Measurements from ENCODE around the gene CBS.
"Not testable (repeated sequence)": the region's sequence is repeated elsewhere in the genome, so short reads cannot be mapped to it uniquely, and the experiment has no call there.

The CBS gene

DNA sequence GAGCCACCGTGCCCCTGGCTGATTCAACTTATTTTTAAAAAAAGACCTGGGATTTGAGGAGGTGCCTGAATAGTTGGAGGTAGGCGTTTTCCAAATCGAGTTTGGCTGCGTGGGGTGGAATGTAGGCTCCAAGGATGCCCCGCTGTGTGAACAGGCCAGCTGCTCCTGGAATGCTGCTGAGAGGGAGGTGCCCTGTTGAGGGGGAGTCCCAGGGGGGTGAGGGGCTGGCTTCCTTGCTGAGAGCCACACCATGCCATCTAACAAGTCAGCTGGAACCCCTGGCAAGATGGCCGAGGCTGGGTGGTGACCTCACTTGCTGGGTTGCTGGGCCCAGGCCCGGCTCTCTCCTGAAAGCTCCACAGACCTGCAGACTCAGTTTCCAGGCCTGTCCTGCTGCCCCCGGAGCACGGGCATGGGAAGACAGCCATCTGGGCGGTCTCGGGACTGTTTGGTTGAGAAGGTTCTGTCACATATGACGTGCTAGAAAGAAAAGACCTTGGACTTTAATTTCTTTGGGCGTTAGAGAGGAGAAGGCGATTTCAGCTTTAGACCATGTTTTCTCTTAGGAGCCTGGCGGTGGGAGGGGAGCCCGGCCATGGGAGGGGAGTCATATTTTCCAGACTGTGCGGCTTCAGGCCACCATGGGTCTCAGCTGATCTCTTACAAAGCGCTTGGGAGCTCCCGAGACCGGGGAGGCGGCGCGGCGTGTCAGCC, 7.1 kb upstream of the CBS start:
- DNase-seq (ENCODE audit: low read depth in 1 of 2, low spot score in 1 of 2); H3K27ac ChIP-seq (replicated peaks); H3K4me3 ChIP-seq (replicated peaks; ENCODE audit: insufficient read depth, low read length); H3K27me3 ChIP-seq (ENCODE audit: insufficient read depth, poor library complexity, severe bottlenecking): not testable (repeated sequence)

DNA sequence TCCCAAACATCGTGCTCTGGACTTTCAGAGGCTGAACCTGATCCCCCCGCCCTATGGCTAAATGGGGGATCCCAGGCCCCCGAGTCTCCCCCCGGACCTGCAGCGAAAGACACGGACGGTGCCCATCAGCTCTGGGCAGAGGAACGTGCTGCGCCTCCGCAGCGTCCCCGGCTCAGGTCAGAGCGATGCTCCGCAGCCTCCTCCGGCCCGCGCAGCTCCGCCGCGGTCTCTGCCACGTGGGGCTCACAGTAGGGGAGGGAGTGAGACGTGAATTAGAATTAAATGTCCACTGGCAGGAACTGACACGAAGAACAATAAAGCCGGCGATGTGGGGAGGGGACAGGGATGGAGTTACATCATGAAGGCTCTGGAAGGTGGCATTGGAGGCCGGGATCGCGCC, 1.0 kb upstream of the CBS start:
- H3K4me3 ChIP-seq (replicated peaks; ENCODE audit: insufficient read depth, low read length); H3K27me3 ChIP-seq (ENCODE audit: insufficient read depth, poor library complexity, severe bottlenecking); DNase-seq (ENCODE audit: low read depth in 1 of 2, low spot score in 1 of 2): not testable (repeated sequence)

DNA sequence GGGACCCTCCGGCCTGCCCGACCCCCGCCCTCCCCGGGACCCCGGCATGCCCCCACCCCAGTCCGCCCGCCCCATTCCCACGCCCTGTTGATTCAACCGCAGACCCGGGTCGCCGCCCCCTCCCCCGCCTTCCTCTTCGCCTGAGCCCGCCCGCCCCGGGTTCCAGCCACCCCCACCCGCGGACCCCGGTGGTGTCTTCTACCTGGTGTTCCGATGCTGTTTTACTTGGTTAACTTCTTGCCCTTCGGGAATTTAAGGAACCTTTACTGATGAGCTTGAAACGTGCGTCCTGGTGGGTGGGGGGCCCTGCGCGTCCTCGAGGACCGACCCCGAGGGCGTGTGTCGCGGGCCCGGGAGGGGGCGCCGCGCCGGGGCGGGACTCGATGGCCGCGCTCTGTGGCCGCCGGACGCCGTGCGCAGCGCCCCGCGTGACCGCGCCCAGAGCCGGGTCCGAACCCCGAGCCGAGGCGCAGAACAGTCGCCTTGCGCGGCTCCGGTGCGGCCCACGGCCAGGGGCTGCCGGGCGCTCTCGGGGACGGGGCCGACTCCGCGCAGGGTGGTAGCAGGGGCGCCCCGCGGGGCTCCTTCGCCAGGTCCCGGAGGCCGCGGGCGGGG, 495 bp upstream of the CBS start:
- not testable (repeated sequence) for H3K27ac ChIP-seq (replicated peaks); DNase-seq (ENCODE audit: low read depth in 1 of 2, low spot score in 1 of 2); H3K4me3 ChIP-seq (replicated peaks; ENCODE audit: insufficient read depth, low read length); H3K27me3 ChIP-seq (ENCODE audit: insufficient read depth, poor library complexity, severe bottlenecking)

More for the DNA sequence above, 1.0 kb upstream of the CBS start:
- not testable (repeated sequence) for H3K27ac ChIP-seq (replicated peaks)

GRCh38 chr21:43074401-43075169, 1.1 kb downstream of the CBS start:
- H3K27me3 ChIP-seq (ENCODE audit: insufficient read depth, poor library complexity, severe bottlenecking); H3K27ac ChIP-seq (replicated peaks); DNase-seq (ENCODE audit: low read depth in 1 of 2, low spot score in 1 of 2); H3K4me3 ChIP-seq (replicated peaks; ENCODE audit: insufficient read depth, low read length): not testable (repeated sequence)

- not testable (repeated sequence) for H3K4me3 ChIP-seq (replicated peaks; ENCODE audit: insufficient read depth, low read length); H3K27ac ChIP-seq (replicated peaks); DNase-seq (ENCODE audit: low read depth in 1 of 2, low spot score in 1 of 2); H3K27me3 ChIP-seq (ENCODE audit: insufficient read depth, poor library complexity, severe bottlenecking)
Observed at GRCh38 chr21:43072742-43073141, 2.9 kb downstream of the CBS start.

- not testable (repeated sequence) for H3K27ac ChIP-seq (replicated peaks); H3K27me3 ChIP-seq (ENCODE audit: insufficient read depth, poor library complexity, severe bottlenecking); DNase-seq (ENCODE audit: low read depth in 1 of 2, low spot score in 1 of 2); H3K4me3 ChIP-seq (replicated peaks; ENCODE audit: insufficient read depth, low read length)
Observed at GRCh38 chr21:43069682-43070081, 6.0 kb downstream of the CBS start.

GRCh38 chr21:43068065-43068464, 7.6 kb downstream of the CBS start:
- not testable (repeated sequence) for DNase-seq (ENCODE audit: low read depth in 1 of 2, low spot score in 1 of 2); H3K27me3 ChIP-seq (ENCODE audit: insufficient read depth, poor library complexity, severe bottlenecking); H3K27ac ChIP-seq (replicated peaks); H3K4me3 ChIP-seq (replicated peaks; ENCODE audit: insufficient read depth, low read length)

DNA sequence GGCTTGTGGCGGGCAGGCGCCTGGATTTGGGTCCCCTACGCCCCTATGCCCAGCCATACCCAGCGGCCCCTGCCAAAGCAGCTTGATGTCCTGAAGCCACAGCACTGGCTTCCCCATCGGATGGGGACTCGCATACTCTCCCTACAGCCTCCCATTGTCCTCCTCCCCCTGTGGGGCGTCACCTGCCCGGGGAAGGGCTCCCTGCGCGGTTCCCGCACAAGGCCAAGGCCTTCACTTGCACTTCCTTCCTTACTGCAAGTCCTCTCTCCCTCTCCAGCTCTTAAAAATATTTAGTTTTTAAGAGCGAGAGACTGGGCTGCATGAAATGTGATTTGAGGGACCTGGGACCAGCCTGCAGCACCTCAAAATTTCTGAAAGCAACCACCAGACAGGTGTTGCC, 8.9 kb downstream of the CBS start:
- not testable (repeated sequence) for H3K27me3 ChIP-seq (ENCODE audit: insufficient read depth, poor library complexity, severe bottlenecking); H3K27ac ChIP-seq (replicated peaks); H3K4me3 ChIP-seq (replicated peaks; ENCODE audit: insufficient read depth, low read length)

DNA sequence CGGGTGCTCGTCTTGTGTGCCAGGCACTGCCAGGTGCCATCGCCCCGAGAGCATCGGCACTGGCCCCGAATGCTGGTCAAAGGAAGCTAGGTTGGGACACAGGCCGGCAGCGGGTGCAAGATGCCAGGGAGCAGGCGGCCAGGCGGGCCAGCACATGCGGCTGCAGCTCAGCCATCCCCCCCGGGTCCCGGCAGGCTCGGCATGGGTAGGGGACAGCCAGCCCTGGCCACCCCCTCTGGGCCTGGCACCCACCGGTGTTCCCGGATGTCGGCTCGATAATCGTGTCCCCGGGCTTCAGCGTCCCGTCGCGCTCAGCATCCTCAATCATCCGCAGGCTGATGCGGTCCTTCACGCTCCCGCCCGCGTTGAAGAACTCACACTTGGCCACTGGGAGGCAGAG, 9.6 kb downstream of the CBS start:
- H3K27ac ChIP-seq (replicated peaks); H3K4me3 ChIP-seq (replicated peaks; ENCODE audit: insufficient read depth, low read length); DNase-seq (ENCODE audit: low read depth in 1 of 2, low spot score in 1 of 2): not testable (repeated sequence)

More for the DNA sequence above, 8.9 kb downstream of the CBS start:
- DNase-seq (ENCODE audit: low read depth in 1 of 2, low spot score in 1 of 2) = not testable (repeated sequence)

DNA sequence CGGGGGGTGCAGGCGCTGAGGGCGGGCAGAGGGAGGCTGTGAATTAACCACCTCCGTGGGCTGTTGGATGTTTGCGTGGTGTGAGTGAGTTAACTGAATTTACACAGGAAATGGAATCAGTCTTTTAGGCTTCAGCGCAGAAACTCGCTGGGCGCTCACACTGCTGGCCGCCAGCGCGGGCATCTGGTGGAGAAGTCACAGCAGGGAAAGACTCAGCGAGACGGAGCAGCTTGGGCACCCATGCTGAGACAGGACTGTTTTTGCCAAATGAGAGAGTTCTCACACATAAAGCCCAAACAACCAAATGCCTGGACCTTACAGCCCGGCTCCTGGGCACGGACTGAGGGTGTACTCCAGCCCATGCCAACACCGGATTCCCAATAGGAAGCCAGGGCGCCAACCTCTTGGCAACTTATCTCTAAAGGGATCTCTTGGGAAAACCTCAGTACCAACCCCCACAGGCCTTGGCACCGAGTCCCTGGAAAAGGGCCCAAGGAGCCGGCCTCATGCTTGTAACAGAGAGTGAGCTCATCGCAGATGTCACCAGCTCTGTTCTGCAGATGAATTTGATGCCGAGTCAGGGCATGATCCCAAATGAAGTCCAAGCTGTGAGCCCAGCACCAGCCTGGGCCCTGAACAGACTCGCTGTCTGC, 11.2 kb downstream of the CBS start:
- not testable (repeated sequence) for DNase-seq (ENCODE audit: low read depth in 1 of 2, low spot score in 1 of 2); H3K27ac ChIP-seq (replicated peaks); H3K4me3 ChIP-seq (replicated peaks; ENCODE audit: insufficient read depth, low read length); H3K27me3 ChIP-seq (ENCODE audit: insufficient read depth, poor library complexity, severe bottlenecking)

More for the DNA sequence above, 9.6 kb downstream of the CBS start:
- H3K27me3 ChIP-seq (ENCODE audit: insufficient read depth, poor library complexity, severe bottlenecking) = not testable (repeated sequence)

DNA sequence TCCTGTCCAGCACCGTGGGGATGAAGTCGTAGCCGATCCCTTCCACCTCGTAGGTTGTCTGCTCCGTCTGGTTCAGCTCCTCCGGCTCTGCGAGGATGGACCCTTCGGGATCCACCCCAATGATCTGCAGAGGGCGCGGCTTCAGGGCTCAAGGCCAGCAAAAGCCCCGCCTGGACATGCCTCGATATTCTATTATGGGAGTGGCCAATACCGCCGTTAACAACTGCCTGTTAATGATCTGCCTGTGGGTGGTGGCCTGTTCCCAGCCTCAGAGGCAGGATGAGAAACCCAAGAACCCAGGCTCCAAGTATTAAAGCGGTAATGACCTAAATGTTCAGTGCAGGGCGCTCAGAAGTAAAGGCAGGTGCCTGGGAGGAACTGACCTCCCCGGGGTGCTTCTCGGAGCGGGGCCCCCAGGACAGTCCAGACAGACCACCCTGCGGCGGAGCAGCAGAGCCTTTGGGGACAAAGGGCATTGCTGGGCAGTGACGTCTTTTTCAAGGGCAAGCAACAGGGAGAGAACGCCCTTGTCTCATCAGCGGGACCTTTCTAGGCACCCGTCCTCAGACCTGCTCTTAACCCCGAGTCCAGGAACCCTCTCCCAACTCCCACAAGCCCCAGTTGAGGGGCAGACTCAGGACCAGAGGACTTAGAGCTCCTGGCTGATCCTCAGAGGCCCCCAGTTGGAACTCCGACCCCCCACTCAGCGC, 12.5 kb downstream of the CBS start:
- H3K4me3 ChIP-seq (replicated peaks; ENCODE audit: insufficient read depth, low read length); H3K27ac ChIP-seq (replicated peaks); DNase-seq (ENCODE audit: low read depth in 1 of 2, low spot score in 1 of 2); H3K27me3 ChIP-seq (ENCODE audit: insufficient read depth, poor library complexity, severe bottlenecking): not testable (repeated sequence)

DNA sequence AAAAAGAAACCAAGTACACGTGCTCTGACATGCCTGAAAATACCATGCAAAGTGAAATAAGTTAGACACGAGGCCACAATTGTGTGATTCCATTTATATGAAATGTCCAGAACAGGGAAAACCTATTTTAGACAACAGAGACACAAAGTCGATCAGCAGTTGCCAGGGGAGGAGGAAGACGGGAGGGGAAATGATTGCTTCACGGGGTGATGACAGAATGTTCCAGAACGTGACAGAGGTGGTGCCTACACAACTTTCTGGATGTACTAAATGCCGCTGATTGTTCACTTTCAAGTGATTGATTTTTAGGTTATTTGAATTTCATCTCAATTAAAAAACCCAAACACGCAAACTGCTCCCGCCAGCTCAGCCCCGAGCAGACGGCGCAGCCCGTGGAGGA, 22.5 kb downstream of the CBS start:
- H3K27ac ChIP-seq (replicated peaks); H3K27me3 ChIP-seq (ENCODE audit: insufficient read depth, poor library complexity, severe bottlenecking); H3K4me3 ChIP-seq (replicated peaks; ENCODE audit: insufficient read depth, low read length); DNase-seq (ENCODE audit: low read depth in 1 of 2, low spot score in 1 of 2): not testable (repeated sequence)

- not testable (repeated sequence) for H3K27ac ChIP-seq (replicated peaks); H3K4me3 ChIP-seq (replicated peaks; ENCODE audit: insufficient read depth, low read length); H3K27me3 ChIP-seq (ENCODE audit: insufficient read depth, poor library complexity, severe bottlenecking); DNase-seq (ENCODE audit: low read depth in 1 of 2, low spot score in 1 of 2)
Observed at GRCh38 chr21:43045876-43046821, 29.5 kb downstream of the CBS start.
